GM21526 (cell line): ENCODE measurements around the gene FER1L5.

Source experiments
- ATAC-seq: cut with Tn5 transposase; IDR thresholded peaks from one replicate; pipeline ENCODE4 v1.9.1; 2021; ENCODE audit warnings: moderate library complexity; ENCODE audit not compliant: unreplicated experiment, low FRiP score

Gene FER1L5

GRCh38 chr2:96642564-96643360, at the start of gene FER1L5:
Gene FER1L5, plus strand, starts transcription at chr2:96642764. Its CDS starts 73 bp downstream, at chr2:96642837.
- ATAC-seq: no peak

GRCh38 chr2:96594282-96594681, 48.3 kb upstream of the FER1L5 start:
- ATAC-seq: no peak

GRCh38 chr2:96594691-96595152, 47.8 kb upstream of the FER1L5 start:
- no peak for ATAC-seq

GRCh38 chr2:96596596-96596995, 46.0 kb upstream of the FER1L5 start:
- ATAC-seq: no peak

- ATAC-seq: no peak
Measured at GRCh38 chr2:96599941-96600340, 42.6 kb upstream of the FER1L5 start.

GRCh38 chr2:96601382-96602292, 40.9 kb upstream of the FER1L5 start:
- ATAC-seq: no peak

- ATAC-seq: no peak
Measured at GRCh38 chr2:96602330-96602823, 40.2 kb upstream of the FER1L5 start.

GRCh38 chr2:96604104-96604503, 38.5 kb upstream of the FER1L5 start:
- ATAC-seq: no peak

GRCh38 chr2:96608469-96609455, 33.8 kb upstream of the FER1L5 start:
- no peak for ATAC-seq

GRCh38 chr2:96616128-96616527, 26.4 kb upstream of the FER1L5 start:
- ATAC-seq: no peak

- no peak for ATAC-seq
Measured at GRCh38 chr2:96616535-96616934, 26.0 kb upstream of the FER1L5 start.

- ATAC-seq: no peak
Measured at GRCh38 chr2:96617012-96617411, 25.6 kb upstream of the FER1L5 start.

- ATAC-seq: no peak
Measured at GRCh38 chr2:96618596-96619283, 23.8 kb upstream of the FER1L5 start.

GRCh38 chr2:96622544-96622943, 20.0 kb upstream of the FER1L5 start:
- no peak for ATAC-seq

GRCh38 chr2:96623116-96623515, 19.4 kb upstream of the FER1L5 start:
- ATAC-seq: no peak

- ATAC-seq: no peak
Measured at GRCh38 chr2:96625571-96626552, 16.7 kb upstream of the FER1L5 start.

- no peak for ATAC-seq
Measured at GRCh38 chr2:96626553-96626942, 16.0 kb upstream of the FER1L5 start.

GRCh38 chr2:96631804-96632435, 10.6 kb upstream of the FER1L5 start:
- no peak for ATAC-seq
